SK-N-SH (cell line): Measurements from ENCODE around the gene RARA. TPM values are rescaled to one million over a fixed set of nuclear protein-coding genes. Genes with fewer than 3 reads are reported as not detected.

Experiments
- CTCF ChIA-PET: fragments of 300-600, 350-600 bp; formaldehyde crosslinking; extraction: SDS; loops from one replicate; lab custom pipeline; 2021; lab: Yijun Ruan, JAX
- POLR2A ChIA-PET: fragments of 350-600 bp; sonication (Branson Sonifier 250); formaldehyde crosslinking; extraction: SDS; loops from one replicate; lab custom pipeline; 2020; ENCODE audit warnings: antibody characterized with exemption, inconsistent platforms; lab: Yijun Ruan, JAX
- DNase-seq: peaks from one replicate; pipeline ENCODE4 v3.0.0; 2012
- H2AFZ ChIP-seq: fragments of 200-600 bp; sonication (generic); 2 replicates; pipeline ENCODE4 v1.8.1; 2016; ENCODE audit warnings: antibody characterized with exemption, mild to moderate bottlenecking, low read depth
- H3F3A ChIP-seq: fragments of 200-600 bp; sonication (generic); replicated peaks from 2 replicates; pipeline ENCODE3; 2016; ENCODE audit warnings: antibody characterized with exemption, mild to moderate bottlenecking; ENCODE audit not compliant: insufficient read depth
- H3K27ac ChIP-seq, 2 experiments: fragments of 200-500 bp in 1 of 2; fragments of 200-600 bp in 1 of 2; sonication (Bioruptor generic) in 1 of 2; sonication (generic), shearing (Covaris generic) in 1 of 2; 2 replicates each; pipeline versions ENCODE4 v1.5.1 to v1.6.1; 2014 to 2016; ENCODE audit warnings: low read depth in 2 of 2, inconsistent platforms in 1 of 2, low read length in 1 of 2, mild to moderate bottlenecking in 1 of 2, mixed read lengths in 1 of 2
- H3K27me3 ChIP-seq: fragments of 200-600 bp; sonication (generic), shearing (Covaris generic); 2 replicates; pipeline ENCODE4 v1.6.1; 2016; ENCODE audit warnings: mixed run types; ENCODE audit not compliant: insufficient read depth
- H3K36me3 ChIP-seq, 2 experiments: fragments of 200-500 bp in 1 of 2; fragments of 200-600 bp in 1 of 2; sonication (Bioruptor generic) in 1 of 2; sonication (generic) in 1 of 2; replicated peaks in 1 of 2; 2 replicates each; pipeline versions ENCODE3 to v1.5.1; 2014 to 2016; ENCODE audit warnings: low read length in 1 of 2, mild to moderate bottlenecking in 1 of 2; ENCODE audit not compliant: insufficient read depth in 2 of 2, control insufficient read depth in 1 of 2
- H3K4me1 ChIP-seq, 2 experiments: fragments of 200-500 bp in 1 of 2; fragments of 200-600 bp in 1 of 2; sonication (Bioruptor generic) in 1 of 2; sonication (generic), shearing (Covaris generic) in 1 of 2; 2 replicates each; pipeline versions ENCODE4 v1.5.1 to v1.6.1; 2014 to 2016; ENCODE audit warnings: low read depth in 1 of 2, low read length in 1 of 2, mixed run types in 1 of 2; ENCODE audit not compliant: insufficient read depth in 2 of 2, control insufficient read depth in 1 of 2
- H3K4me2 ChIP-seq: fragments of 200-600 bp; sonication (generic), shearing (Covaris generic); 2 replicates; pipeline ENCODE4 v1.6.1; 2017; ENCODE audit warnings: mixed run types
- H3K4me3 ChIP-seq, 2 experiments: fragments of 200-500 bp in 1 of 2; fragments of 200-600 bp in 1 of 2; sonication (Bioruptor generic) in 1 of 2; sonication (generic), shearing (Covaris generic) in 1 of 2; 2 replicates each; pipeline versions ENCODE4 v1.5.1 to v1.8.1; 2014 to 2016; ENCODE audit warnings: low read depth in 2 of 2, inconsistent platforms in 1 of 2, low read length in 1 of 2, mild to moderate bottlenecking in 1 of 2, mixed read lengths in 1 of 2, moderate library complexity in 1 of 2
- H3K79me2 ChIP-seq: fragments of 200-600 bp; sonication (generic); 2 replicates; pipeline ENCODE4 v1.8.1; 2017; ENCODE audit warnings: mild to moderate bottlenecking; ENCODE audit not compliant: insufficient read depth
- H3K9ac ChIP-seq: fragments of 200-600 bp; sonication (generic); 2 replicates; pipeline ENCODE4 v1.6.1; 2017; ENCODE audit warnings: mixed run types
- H3K9me2 ChIP-seq: fragments of 200-600 bp; sonication (generic); 2 replicates; pipeline ENCODE4 v1.6.1; 2017; ENCODE audit warnings: mixed run types
- H3K9me3 ChIP-seq: fragments of 200-600 bp; sonication (generic); 2 replicates; pipeline ENCODE4 v1.6.1; 2017; ENCODE audit warnings: mixed run types, mild to moderate bottlenecking, moderate library complexity
- H4K20me1 ChIP-seq: fragments of 200-600 bp; sonication (generic); 2 replicates; pipeline ENCODE4 v1.6.1; 2017; ENCODE audit warnings: mild to moderate bottlenecking, mixed run types; ENCODE audit not compliant: insufficient read depth
- CHD2 ChIP-seq: fragments of 150-350 bp; IDR thresholded peaks from 2 replicates; pipeline ENCODE4 v1.6.1; 2018; ENCODE audit warnings: low read length; ENCODE audit not compliant: partially characterized antibody
- EP300 ChIP-seq, 2 experiments: IDR thresholded peaks; 2 replicates each; pipeline versions ENCODE4 v1.4.0 to v1.6.1; 2012; ENCODE audit warnings: borderline replicate concordance in 1 of 2, low read depth in 1 of 2, low read length in 1 of 2
- EZH2phosphoT487 ChIP-seq: fragments of 200-600 bp; sonication (generic); IDR thresholded peaks from 2 replicates; pipeline ENCODE4 v1.6.1; 2017; ENCODE audit warnings: low read depth, mixed run types, mild to moderate bottlenecking, antibody characterized with exemption, moderate library complexity, borderline replicate concordance
- GATA2 ChIP-seq: sonication (generic); formaldehyde crosslinking; IDR thresholded peaks from 2 replicates; pipeline ENCODE4 v1.5.0; 2020; ENCODE audit warnings: mild to moderate bottlenecking, missing genetic modification reagents
- MEF2A ChIP-seq: IDR thresholded peaks from 2 replicates; pipeline ENCODE4 v1.4.0; 2012; ENCODE audit warnings: low read depth, borderline replicate concordance
- NFIC ChIP-seq: IDR thresholded peaks from 2 replicates; pipeline ENCODE4 v1.4.0; 2012; ENCODE audit warnings: borderline replicate concordance
- RAD21 ChIP-seq: IDR thresholded peaks from 2 replicates; pipeline ENCODE4 v1.6.1; 2012; ENCODE audit warnings: mild to moderate bottlenecking, low read length
- RCOR1 ChIP-seq: fragments of 150-350 bp; IDR thresholded peaks from 2 replicates; pipeline ENCODE4 v1.6.1; 2017; ENCODE audit warnings: antibody characterized with exemption, low read length
- RXRA ChIP-seq: IDR thresholded peaks from 2 replicates; pipeline ENCODE4 v1.4.0; 2012; ENCODE audit warnings: low read depth, mild to moderate bottlenecking, borderline replicate concordance
- SIN3A ChIP-seq: IDR thresholded peaks from 2 replicates; pipeline ENCODE4 v1.6.1; 2012; ENCODE audit warnings: low read depth, mild to moderate bottlenecking, low read length, moderate library complexity, borderline replicate concordance
- WGBS: methylation state at CpG from one replicate; pipeline ENCODE4 v1.1.6; 2017; ENCODE audit warnings: low lambda C conversion rate; 5-methylcytosine and 5-hydroxymethylcytosine counted together
- polyA plus RNA-seq, 3 experiments: library from polyadenylated mRNA; depleted of rRNA; stranded (reverse); fragments of >200 nt; gene quantifications; 2 replicates each; pipeline ENCODE4 v1.2.3, GENCODE V29; 2012
- TF ChIP-seq, protein P1 (sequence below): fragments of 200-600 bp; sonication (generic); IDR thresholded peaks from 2 replicates; pipeline ENCODE4 v1.6.1; 2017; ENCODE audit warnings: antibody characterized with exemption, mild to moderate bottlenecking, moderate library complexity
- TF ChIP-seq, protein P2 (sequence below): fragments of 150-350 bp; IDR thresholded peaks from 2 replicates; pipeline ENCODE4 v1.6.1; 2016; ENCODE audit warnings: mild to moderate bottlenecking, low read depth, low read length
- TF ChIP-seq, protein P3 (sequence below): IDR thresholded peaks from 2 replicates; pipeline ENCODE4 v1.4.0; 2012; ENCODE audit warnings: low read depth, borderline replicate concordance
- TF ChIP-seq, protein P4 (sequence below): IDR thresholded peaks from 2 replicates; pipeline ENCODE4 v1.6.1; 2012; ENCODE audit warnings: mild to moderate bottlenecking, low read depth, low read length, moderate library complexity
- TF ChIP-seq, protein P5 (sequence below): IDR thresholded peaks from 2 replicates; pipeline ENCODE4 v1.4.0; 2012; ENCODE audit warnings: low read depth, borderline replicate concordance
- TF ChIP-seq, protein P6 (sequence below): IDR thresholded peaks from 2 replicates; pipeline ENCODE4; 2012

The RARA gene
- polyA plus RNA-seq, 1 of the 3 experiments (the other 2 are of a cell fraction), result 13.3 TPM

DNA sequence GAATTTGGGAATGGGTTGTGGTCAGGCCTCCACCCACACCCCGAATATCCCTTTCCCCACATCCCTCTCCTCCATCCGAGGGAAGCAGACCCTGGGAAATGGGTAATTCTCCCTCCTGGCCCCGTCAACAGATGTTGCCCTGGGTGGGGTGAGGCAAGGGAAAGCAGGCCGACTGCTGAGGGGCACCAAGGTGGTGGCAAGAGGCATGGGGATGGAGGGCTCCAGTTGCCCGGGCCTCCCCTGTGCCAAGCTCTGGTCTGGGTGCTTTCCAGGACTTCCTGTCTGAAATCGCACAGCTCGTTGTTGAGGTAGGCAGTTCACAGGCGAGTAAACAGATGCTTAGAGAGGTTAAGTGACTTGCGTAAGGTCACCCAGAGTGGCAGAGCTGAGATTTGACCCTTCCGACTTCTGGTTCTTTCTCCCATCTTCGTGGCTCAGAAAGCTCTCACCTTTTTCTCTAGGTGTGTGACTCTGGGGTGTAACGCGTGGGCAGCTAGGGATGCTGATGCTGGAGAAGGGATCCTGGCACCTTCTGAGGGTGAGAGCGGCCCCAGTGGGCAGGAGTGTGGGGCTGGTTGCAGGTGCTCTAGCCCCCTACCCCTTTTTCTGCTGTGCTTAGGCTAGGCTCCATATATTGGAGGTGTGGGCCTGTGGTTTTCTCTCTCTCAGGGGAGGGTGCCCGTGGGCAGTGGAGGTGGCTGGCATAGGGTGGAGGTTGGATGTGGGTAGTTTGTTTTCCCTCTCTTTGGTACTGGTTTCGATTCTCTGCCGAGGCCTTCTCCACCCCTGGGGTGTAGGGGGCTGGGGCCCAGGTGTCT, 17.2 kb downstream of the RARA start:
- Histone ChIP-seq H3K4me2 (peak overlapping the region; percentile 61), H3K36me3 (peaks cover 3 to 4% of the 10 kb centered on the region in 2 experiments), H3K79me2 (peaks cover 100% of the 10 kb centered on the region), H3K27me3 (no peaks in the 10 kb centered on the region), H2AFZ (no peak overlapping the region), H3K27ac (peak overlapping the region; percentile 19 to 45; a peak in 3 of 4 replicates), H3K4me1 (peaks cover 75 to 88% of the 10 kb centered on the region in 2 experiments), H3K9me2 (no peaks in the 10 kb centered on the region), H3F3A (peaks cover 31% of the 10 kb centered on the region), H3K4me3 (no peak overlapping the region), H3K9me3 (no peaks in the 10 kb centered on the region), H4K20me1 (peaks cover 82% of the 10 kb centered on the region), H3K9ac (no peak overlapping the region)
- POLR2A ChIA-PET, result interaction anchor here (1.6 kb wide), 1 partner anchor 15 kb away, joined by 6 read pairs; no protein-coding TSS in a partner anchor
- TF ChIP-seq, protein P1, sequence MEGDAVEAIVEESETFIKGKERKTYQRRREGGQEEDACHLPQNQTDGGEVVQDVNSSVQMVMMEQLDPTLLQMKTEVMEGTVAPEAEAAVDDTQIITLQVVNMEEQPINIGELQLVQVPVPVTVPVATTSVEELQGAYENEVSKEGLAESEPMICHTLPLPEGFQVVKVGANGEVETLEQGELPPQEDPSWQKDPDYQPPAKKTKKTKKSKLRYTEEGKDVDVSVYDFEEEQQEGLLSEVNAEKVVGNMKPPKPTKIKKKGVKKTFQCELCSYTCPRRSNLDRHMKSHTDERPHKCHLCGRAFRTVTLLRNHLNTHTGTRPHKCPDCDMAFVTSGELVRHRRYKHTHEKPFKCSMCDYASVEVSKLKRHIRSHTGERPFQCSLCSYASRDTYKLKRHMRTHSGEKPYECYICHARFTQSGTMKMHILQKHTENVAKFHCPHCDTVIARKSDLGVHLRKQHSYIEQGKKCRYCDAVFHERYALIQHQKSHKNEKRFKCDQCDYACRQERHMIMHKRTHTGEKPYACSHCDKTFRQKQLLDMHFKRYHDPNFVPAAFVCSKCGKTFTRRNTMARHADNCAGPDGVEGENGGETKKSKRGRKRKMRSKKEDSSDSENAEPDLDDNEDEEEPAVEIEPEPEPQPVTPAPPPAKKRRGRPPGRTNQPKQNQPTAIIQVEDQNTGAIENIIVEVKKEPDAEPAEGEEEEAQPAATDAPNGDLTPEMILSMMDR, result no peak
- TF ChIP-seq, protein P2, sequence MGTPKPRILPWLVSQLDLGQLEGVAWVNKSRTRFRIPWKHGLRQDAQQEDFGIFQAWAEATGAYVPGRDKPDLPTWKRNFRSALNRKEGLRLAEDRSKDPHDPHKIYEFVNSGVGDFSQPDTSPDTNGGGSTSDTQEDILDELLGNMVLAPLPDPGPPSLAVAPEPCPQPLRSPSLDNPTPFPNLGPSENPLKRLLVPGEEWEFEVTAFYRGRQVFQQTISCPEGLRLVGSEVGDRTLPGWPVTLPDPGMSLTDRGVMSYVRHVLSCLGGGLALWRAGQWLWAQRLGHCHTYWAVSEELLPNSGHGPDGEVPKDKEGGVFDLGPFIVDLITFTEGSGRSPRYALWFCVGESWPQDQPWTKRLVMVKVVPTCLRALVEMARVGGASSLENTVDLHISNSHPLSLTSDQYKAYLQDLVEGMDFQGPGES, result no peak
- TF ChIP-seq MEF2A (no peak), RAD21 (no peak), SIN3A (no peak), CHD2 (no peak), EZH2phosphoT487 (no peak), RCOR1 (no peak), GATA2 (CRISPR knock-in tag) (no peak), RXRA (no peak), EP300 (IDR thresholded peaks at IDR 0.05; ENCODE audit: borderline replicate concordance in 1 of 2, low read depth in 1 of 2, low read length in 1 of 2) (no peak), NFIC (no peak)
- TF ChIP-seq, protein P3, sequence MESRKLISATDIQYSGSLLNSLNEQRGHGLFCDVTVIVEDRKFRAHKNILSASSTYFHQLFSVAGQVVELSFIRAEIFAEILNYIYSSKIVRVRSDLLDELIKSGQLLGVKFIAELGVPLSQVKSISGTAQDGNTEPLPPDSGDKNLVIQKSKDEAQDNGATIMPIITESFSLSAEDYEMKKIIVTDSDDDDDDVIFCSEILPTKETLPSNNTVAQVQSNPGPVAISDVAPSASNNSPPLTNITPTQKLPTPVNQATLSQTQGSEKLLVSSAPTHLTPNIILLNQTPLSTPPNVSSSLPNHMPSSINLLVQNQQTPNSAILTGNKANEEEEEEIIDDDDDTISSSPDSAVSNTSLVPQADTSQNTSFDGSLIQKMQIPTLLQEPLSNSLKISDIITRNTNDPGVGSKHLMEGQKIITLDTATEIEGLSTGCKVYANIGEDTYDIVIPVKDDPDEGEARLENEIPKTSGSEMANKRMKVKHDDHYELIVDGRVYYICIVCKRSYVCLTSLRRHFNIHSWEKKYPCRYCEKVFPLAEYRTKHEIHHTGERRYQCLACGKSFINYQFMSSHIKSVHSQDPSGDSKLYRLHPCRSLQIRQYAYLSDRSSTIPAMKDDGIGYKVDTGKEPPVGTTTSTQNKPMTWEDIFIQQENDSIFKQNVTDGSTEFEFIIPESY, result no peak
- TF ChIP-seq, protein P4, sequence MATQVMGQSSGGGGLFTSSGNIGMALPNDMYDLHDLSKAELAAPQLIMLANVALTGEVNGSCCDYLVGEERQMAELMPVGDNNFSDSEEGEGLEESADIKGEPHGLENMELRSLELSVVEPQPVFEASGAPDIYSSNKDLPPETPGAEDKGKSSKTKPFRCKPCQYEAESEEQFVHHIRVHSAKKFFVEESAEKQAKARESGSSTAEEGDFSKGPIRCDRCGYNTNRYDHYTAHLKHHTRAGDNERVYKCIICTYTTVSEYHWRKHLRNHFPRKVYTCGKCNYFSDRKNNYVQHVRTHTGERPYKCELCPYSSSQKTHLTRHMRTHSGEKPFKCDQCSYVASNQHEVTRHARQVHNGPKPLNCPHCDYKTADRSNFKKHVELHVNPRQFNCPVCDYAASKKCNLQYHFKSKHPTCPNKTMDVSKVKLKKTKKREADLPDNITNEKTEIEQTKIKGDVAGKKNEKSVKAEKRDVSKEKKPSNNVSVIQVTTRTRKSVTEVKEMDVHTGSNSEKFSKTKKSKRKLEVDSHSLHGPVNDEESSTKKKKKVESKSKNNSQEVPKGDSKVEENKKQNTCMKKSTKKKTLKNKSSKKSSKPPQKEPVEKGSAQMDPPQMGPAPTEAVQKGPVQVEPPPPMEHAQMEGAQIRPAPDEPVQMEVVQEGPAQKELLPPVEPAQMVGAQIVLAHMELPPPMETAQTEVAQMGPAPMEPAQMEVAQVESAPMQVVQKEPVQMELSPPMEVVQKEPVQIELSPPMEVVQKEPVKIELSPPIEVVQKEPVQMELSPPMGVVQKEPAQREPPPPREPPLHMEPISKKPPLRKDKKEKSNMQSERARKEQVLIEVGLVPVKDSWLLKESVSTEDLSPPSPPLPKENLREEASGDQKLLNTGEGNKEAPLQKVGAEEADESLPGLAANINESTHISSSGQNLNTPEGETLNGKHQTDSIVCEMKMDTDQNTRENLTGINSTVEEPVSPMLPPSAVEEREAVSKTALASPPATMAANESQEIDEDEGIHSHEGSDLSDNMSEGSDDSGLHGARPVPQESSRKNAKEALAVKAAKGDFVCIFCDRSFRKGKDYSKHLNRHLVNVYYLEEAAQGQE, result no peak
- TF ChIP-seq, protein P5, sequence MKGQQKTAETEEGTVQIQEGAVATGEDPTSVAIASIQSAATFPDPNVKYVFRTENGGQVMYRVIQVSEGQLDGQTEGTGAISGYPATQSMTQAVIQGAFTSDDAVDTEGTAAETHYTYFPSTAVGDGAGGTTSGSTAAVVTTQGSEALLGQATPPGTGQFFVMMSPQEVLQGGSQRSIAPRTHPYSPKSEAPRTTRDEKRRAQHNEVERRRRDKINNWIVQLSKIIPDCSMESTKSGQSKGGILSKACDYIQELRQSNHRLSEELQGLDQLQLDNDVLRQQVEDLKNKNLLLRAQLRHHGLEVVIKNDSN, result no peak
- TF ChIP-seq, protein P6, sequence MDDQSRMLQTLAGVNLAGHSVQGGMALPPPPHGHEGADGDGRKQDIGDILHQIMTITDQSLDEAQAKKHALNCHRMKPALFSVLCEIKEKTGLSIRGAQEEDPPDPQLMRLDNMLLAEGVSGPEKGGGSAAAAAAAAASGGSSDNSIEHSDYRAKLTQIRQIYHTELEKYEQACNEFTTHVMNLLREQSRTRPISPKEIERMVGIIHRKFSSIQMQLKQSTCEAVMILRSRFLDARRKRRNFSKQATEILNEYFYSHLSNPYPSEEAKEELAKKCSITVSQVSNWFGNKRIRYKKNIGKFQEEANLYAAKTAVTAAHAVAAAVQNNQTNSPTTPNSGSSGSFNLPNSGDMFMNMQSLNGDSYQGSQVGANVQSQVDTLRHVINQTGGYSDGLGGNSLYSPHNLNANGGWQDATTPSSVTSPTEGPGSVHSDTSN, result no peak
- WGBS, result 81% methylated on average over 14 of the region's 17 CpGs
- no peak for DNase-seq
- CTCF ChIA-PET, result interaction anchor here (1.1 to 57.6 kb wide), 5 partner anchors 14 to 121 kb away, joined by 3 to 1706 read pairs (median 6); partner anchors contain the start of genes CDC6 and RARA
